HFFc6 (cell line): ENCODE data around the gene CRISPLD2. TPM values are rescaled to one million over a fixed set of nuclear protein-coding genes. Genes with fewer than 3 reads are reported as not detected.
"Not testable (repeated sequence)": the region's sequence is repeated elsewhere in the genome, so short reads cannot be mapped to it uniquely, and the experiment has no call there.

Experiments used
- DNase-seq: peaks from one replicate; pipeline ENCODE4 v3.0.0-alpha.2; 2018
- H3K27ac Mint-ChIP-seq: 2 replicates; pipeline ENCODE4 v1.8.0; 2020; ENCODE audit warnings: mild to moderate bottlenecking, mixed read lengths
- H3K27me3 Mint-ChIP-seq: 2 replicates; pipeline ENCODE4 v1.8.0; 2021; ENCODE audit warnings: mild to moderate bottlenecking, moderate library complexity, mixed read lengths; ENCODE audit not compliant: insufficient read depth
- H3K36me3 Mint-ChIP-seq: 2 replicates; pipeline ENCODE4 v1.8.0; 2021; ENCODE audit warnings: low read depth, mixed read lengths
- H3K4me1 Mint-ChIP-seq: 2 replicates; pipeline ENCODE4 v1.8.0; 2020; ENCODE audit warnings: low read depth, mixed read lengths
- H3K4me3 Mint-ChIP-seq: 2 replicates; pipeline ENCODE4 v1.8.0; 2020; ENCODE audit warnings: mild to moderate bottlenecking, moderate library complexity, mixed read lengths
- H3K9me3 Mint-ChIP-seq: 2 replicates; pipeline ENCODE4 v1.8.0; 2020; ENCODE audit warnings: mild to moderate bottlenecking, mixed read lengths
- total RNA-seq, 6 experiments: library from RNA; stranded (reverse); fragmentation: NEBNext Ultra II Directional; extraction: Animal tissue kit (Norgen Biotek cat#: 25700); gene quantifications; 2 replicates in 1 of 6; 3 replicates in 5 of 6; pipeline ENCODE4 v1.2.3, GENCODE V29; 2021
- TF ChIP-seq, protein P1 (sequence below): fragments of 200-600 bp; sonication (generic); IDR thresholded peaks from 2 replicates; pipeline ENCODE4 v1.5.0; 2021; ENCODE audit warnings: antibody characterized with exemption, mild to moderate bottlenecking

The CRISPLD2 gene
- total RNA-seq, 6 experiments from 2014 or later, result 12.2 to 15.5 (median 13.6) TPM

DNA sequence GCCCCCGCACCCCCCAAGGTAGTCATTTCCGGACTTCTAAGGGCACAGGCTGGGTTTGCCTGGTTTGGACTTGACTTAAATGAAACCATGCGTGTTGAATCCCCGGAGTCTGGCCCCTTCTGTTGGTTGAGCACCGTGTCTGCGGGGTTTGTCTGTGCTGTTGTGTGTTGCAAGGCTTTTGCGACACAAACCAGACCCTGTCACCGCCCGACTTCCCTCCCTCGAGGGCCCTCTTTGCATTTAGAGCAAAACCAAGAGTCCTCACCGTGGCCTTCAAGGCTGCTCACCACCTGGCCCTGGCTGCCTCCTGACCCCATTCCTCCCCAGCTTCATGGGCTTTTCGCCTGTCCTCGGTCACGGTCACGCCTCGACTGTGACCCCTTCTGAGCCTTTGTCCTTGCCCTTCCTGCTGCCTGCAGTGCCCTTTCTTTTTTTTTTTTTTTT, 7.4 kb downstream of the CRISPLD2 start:
- peaks cover 69% of the 10 kb centered on the region for H3K4me1 Mint-ChIP-seq
- H3K9me3 Mint-ChIP-seq, result no peaks in the 10 kb centered on the region
- peaks cover 2% of the 10 kb centered on the region for H3K27me3 Mint-ChIP-seq
- TF ChIP-seq, protein P1, sequence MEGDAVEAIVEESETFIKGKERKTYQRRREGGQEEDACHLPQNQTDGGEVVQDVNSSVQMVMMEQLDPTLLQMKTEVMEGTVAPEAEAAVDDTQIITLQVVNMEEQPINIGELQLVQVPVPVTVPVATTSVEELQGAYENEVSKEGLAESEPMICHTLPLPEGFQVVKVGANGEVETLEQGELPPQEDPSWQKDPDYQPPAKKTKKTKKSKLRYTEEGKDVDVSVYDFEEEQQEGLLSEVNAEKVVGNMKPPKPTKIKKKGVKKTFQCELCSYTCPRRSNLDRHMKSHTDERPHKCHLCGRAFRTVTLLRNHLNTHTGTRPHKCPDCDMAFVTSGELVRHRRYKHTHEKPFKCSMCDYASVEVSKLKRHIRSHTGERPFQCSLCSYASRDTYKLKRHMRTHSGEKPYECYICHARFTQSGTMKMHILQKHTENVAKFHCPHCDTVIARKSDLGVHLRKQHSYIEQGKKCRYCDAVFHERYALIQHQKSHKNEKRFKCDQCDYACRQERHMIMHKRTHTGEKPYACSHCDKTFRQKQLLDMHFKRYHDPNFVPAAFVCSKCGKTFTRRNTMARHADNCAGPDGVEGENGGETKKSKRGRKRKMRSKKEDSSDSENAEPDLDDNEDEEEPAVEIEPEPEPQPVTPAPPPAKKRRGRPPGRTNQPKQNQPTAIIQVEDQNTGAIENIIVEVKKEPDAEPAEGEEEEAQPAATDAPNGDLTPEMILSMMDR, result no peak
- H3K27ac Mint-ChIP-seq, result peak overlapping the region; percentile 92
- H3K36me3 Mint-ChIP-seq, result peaks cover 7% of the 10 kb centered on the region
- DNase-seq, result no peak
- H3K4me3 Mint-ChIP-seq, result peak overlapping the region; percentile 75

DNA sequence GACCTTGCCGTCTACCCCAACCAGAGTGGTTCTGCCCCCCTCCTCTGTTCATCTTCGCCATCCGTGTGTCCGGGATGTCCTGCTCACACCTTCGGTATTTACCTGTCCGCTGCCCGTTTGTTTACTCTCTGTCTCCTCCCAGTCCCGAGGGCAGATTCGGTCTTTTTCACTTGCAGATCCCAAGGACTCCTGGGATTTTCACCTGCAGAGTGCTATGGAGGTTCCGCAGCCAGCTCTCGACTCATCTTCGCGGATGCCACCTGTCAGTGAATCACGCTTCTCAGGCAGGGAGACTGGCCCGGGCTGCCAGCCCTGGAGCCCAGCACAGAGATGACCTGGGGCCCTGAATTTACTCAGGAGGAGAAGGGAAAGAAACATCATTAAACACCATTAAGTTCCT, 8.1 kb downstream of the CRISPLD2 start:
- TF ChIP-seq, protein P1, result no peak
- peak overlapping the region; percentile 47; the same call in 1 of the 2 replicates for H3K4me3 Mint-ChIP-seq
- no peak for DNase-seq
- H3K27me3 Mint-ChIP-seq, result peaks cover 2% of the 10 kb centered on the region
- H3K4me1 Mint-ChIP-seq, result peaks cover 69% of the 10 kb centered on the region
- no peaks in the 10 kb centered on the region for H3K9me3 Mint-ChIP-seq
- peaks cover 6% of the 10 kb centered on the region for H3K36me3 Mint-ChIP-seq
- peak overlapping the region; percentile 92 for H3K27ac Mint-ChIP-seq

DNA sequence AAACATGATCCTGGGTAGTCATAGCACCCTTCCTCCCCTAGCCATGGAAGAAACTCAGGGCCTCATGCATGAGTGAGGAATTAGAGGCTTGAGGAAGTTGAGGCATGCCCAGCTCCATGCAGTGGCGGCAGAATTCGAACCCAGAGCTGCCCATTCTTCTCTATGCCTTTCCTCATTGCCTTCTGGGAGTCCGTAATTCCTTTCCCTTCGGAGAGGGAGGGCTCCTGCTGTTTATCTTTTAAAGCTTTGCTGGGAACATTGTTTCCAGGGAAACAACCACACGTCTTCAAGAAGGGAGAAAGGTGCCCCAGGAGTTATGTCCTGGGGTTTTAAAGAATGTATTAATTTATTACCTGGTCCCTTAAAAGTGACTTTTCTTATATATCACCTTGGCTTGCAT, 8.5 kb downstream of the CRISPLD2 start:
- TF ChIP-seq, protein P1, result no peak
- Mint-ChIP-seq H3K9me3 (no peaks in the 10 kb centered on the region), H3K4me3 (no peak overlapping the region), H3K4me1 (peaks cover 69% of the 10 kb centered on the region), H3K36me3 (peaks cover 2% of the 10 kb centered on the region), H3K27ac (peak overlapping the region; percentile 92), H3K27me3 (peaks cover 2% of the 10 kb centered on the region)
- no peak for DNase-seq

DNA sequence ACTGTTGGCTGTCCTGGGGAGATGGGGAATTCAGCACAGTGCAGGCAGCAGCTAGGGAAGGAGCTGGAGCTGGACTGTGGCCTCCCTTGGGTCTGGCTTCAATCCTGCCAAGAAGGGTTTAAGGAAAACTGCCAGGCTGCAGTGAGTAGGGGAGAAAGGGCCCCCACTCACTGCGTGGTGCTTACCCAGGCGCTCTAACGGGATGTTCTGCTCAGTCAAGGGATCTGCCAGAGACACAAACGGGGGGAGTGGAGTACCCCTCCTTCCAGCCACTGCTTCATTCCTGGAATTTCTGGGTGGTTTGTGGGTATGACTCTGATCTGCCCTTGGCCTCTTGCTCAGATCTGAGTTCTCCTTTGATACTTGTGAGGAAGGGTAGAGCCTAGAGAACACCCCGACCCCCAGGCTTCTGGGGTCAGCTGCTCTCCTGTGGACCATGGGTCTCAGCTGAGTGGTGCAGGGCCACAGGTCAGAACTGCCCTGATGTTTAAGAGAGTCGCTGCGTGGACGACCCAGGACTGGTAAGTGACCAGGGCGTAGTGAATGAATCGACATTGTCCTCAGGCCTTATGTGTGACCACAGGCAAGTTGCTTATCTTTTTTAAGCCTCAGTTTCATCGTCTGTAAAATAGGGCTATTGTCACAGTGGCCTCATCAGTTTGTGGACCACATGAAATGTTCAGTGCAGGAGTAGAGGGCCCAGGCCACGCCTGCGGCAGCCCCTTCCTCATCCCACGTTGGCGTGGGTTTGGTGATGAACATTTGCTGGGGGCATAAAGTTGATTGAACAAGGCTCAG, 9.6 kb downstream of the CRISPLD2 start:
- H3K27ac Mint-ChIP-seq, result peak overlapping the region; percentile 92
- no peaks in the 10 kb centered on the region for H3K9me3 Mint-ChIP-seq
- DNase-seq, result peak; percentile 84
- H3K36me3 Mint-ChIP-seq, result no peaks in the 10 kb centered on the region
- TF ChIP-seq, protein P1, result no peak
- H3K4me1 Mint-ChIP-seq, result peaks cover 70% of the 10 kb centered on the region
- peaks cover 2% of the 10 kb centered on the region for H3K27me3 Mint-ChIP-seq
- H3K4me3 Mint-ChIP-seq, result peak overlapping the region; percentile 62

DNA sequence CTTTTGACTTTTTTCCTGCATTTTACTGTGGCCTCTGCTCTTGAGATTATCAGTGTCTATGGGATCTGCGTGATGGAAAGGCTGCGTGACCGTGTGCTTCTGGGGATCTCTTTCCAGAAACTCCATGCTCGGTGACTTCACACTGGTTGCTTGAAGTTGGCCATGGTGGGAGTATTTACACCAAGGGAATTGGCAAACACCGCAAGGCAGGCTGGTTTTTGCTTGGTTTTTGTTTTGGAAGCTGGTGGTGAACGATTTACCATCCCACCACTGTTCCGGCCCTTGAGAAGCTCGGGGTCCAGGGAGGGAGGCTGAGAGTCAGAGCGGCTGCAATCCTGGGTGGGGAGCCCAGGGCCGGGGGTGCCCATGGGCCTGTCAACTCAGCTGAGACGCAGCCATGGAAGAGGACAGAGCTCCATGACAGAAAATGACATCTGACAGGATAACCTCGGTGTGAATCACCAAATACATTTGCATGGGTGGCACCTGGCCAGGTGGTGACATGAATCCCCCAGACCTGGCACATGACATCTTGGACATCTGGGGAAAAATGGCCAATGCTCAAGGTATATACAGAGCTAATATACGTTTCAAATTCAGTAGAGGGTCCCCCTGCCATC, 11.1 kb downstream of the CRISPLD2 start:
- no peak for DNase-seq
- H3K27ac Mint-ChIP-seq, result peak overlapping the region; percentile 26; the same call in 1 of the 2 replicates
- no peaks in the 10 kb centered on the region for H3K9me3 Mint-ChIP-seq
- TF ChIP-seq, protein P1, result no peak
- H3K4me3 Mint-ChIP-seq, result no peak overlapping the region
- peaks cover 2% of the 10 kb centered on the region for H3K27me3 Mint-ChIP-seq
- H3K36me3 Mint-ChIP-seq, result 0 out of 2 replicates have a peak, but pooled peaks cover 4% of the 10 kb centered on the region
- H3K4me1 Mint-ChIP-seq, result peaks cover 82% of the 10 kb centered on the region

DNA sequence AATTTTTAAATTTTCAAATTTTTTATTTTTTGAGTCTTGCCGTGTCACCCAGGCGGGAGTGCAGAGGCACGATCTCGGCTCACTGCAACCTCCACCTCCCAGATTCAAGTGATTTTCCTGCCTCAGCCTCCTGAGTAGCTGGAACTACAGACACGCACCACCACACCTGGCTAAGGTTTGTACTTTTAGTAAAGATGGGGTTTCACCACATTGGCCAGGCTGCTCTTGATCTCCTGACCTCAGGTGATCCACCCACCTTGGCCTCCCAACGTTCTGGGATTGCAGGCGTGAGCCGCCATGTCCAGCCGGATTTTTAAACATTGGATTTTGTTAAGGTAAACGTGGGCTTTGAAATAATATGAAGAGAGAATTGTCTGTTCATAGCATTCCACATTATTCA, 11.9 kb downstream of the CRISPLD2 start:
- Mint-ChIP-seq H3K4me3 (peak overlapping the region; percentile 78; the same call in 1 of the 2 replicates), H3K4me1 (peaks cover 82% of the 10 kb centered on the region), H3K27ac (peak overlapping the region; percentile 97)
- not testable (repeated sequence) for DNase-seq, H3K9me3 Mint-ChIP-seq, H3K36me3 Mint-ChIP-seq, H3K27me3 Mint-ChIP-seq
